ENCODE results near the gene KCNIP4.

Gene KCNIP4

DNA sequence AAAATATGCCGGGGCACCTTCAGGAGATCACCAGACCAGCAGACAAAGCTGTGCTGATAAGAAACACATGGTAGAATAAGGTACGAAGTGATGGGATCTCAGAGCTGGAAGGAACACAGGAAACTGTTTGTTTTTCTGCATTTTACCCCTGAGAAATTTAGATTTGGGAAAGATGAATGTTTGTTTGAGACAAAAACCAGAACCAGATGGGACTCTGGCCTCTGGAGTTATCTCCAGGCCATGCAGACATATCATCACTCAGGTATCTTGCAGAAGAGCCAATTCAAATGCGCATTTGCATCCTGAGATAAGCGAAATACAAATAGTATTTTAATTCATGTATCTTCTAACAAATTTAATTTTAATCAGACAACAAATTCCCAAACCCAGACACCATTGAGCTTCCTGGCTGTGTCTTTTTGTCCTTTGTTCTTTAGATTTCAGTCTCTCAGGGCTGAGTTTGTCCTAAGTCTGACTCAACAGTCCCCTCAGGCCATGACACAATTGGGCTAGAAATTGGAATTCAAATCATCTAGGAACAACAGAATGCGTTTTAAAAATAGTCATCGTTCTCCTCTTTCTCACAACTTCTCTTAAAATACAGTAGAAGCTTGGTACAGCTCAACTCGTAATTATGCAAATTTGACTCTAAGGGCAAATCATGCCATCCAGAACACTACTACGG is 1089.3 kb downstream of the KCNIP4 start:
- Histone ChIP-seq H3K27ac (no peak overlapping the region), H3K4me3 (no peak overlapping the region)
- DNase-seq (ENCODE audit: low spot score) = no peak
- TF ChIP-seq, protein P1, sequence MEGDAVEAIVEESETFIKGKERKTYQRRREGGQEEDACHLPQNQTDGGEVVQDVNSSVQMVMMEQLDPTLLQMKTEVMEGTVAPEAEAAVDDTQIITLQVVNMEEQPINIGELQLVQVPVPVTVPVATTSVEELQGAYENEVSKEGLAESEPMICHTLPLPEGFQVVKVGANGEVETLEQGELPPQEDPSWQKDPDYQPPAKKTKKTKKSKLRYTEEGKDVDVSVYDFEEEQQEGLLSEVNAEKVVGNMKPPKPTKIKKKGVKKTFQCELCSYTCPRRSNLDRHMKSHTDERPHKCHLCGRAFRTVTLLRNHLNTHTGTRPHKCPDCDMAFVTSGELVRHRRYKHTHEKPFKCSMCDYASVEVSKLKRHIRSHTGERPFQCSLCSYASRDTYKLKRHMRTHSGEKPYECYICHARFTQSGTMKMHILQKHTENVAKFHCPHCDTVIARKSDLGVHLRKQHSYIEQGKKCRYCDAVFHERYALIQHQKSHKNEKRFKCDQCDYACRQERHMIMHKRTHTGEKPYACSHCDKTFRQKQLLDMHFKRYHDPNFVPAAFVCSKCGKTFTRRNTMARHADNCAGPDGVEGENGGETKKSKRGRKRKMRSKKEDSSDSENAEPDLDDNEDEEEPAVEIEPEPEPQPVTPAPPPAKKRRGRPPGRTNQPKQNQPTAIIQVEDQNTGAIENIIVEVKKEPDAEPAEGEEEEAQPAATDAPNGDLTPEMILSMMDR (IDR thresholded peaks at IDR 0.05) = no peak

DNA sequence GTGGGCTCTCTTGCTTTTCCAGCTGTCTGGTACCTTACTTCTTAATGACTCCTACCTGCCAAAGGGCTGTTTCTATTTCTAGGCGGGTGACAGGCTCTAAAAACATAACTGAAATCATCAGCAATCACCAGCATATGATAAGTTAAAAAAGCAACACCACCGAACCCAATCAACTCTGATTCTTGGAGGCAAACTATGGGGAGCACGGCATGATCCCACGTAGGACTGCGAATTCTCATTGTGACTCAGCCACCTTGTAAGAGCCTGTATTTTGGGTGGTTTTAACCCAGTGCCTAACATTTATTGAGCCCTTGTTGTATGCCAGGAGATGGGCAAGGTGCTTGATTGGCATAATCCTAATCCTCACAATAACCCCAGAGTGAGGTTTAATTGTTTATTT is 1091.5 kb downstream of the KCNIP4 start:
- Histone ChIP-seq H3K27ac (no peak overlapping the region), H3K4me3 (no peak overlapping the region)
- no peak for DNase-seq (ENCODE audit: low spot score)
- TF ChIP-seq, protein P1 (IDR thresholded peaks at IDR 0.05) = no peak

DNA sequence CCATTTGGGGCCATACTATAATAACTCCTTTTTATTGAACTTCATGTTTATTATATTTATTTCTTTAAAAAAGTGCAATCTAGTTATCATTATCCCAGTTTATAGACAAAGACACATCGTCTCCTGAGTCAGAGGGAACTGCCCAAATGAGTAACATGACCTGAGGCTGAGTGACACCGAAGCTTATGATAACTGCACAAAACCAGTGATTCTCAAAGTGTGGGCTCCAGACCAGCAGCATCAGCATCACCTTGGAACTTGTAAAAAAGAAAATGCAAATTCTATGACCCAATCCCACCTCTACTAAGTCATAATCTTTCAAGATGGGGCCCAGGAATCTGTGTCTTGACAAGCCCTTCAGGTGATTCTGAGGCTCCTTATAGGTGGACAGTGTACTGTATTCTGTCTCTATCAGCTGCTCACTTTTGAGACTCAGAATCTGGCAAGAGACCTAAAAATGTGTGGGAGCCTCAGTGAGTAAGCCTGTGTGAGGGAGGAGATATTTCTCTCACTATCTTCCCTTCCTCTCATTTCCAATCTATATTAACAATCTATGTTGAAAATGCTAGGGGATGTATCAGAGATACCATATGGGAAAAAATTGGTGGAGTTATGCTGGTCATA is 1101.3 kb downstream of the KCNIP4 start:
- H3K4me3 ChIP-seq = no peak overlapping the region
- TF ChIP-seq, protein P1 (IDR thresholded peaks at IDR 0.05) = no peak
- H3K27ac ChIP-seq = no peak overlapping the region
- no peak for DNase-seq (ENCODE audit: low spot score)

DNA sequence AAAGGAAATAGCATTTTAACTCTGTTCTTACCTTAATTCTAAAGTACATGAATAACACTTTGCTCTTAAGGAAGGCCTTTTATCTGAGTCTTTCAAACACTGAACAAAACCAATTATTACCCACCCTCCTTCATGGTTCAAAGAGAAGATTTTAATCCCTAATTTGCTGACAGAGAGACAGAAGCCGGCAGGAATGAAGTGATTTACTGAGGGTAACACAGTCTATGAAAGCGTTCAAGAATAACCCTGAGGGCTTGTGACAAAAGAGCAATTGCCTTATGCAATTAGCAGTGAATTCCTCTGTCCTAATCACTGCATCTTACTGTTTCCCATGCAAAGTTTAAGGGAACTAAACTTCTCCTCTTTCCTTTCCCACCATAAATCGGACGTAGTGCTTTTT is 1104.3 kb downstream of the KCNIP4 start:
- TF ChIP-seq, protein P1 (IDR thresholded peaks at IDR 0.05) = no peak
- no peak for DNase-seq (ENCODE audit: low spot score)
- Histone ChIP-seq H3K27ac (no peak overlapping the region), H3K4me3 (no peak overlapping the region)

DNA sequence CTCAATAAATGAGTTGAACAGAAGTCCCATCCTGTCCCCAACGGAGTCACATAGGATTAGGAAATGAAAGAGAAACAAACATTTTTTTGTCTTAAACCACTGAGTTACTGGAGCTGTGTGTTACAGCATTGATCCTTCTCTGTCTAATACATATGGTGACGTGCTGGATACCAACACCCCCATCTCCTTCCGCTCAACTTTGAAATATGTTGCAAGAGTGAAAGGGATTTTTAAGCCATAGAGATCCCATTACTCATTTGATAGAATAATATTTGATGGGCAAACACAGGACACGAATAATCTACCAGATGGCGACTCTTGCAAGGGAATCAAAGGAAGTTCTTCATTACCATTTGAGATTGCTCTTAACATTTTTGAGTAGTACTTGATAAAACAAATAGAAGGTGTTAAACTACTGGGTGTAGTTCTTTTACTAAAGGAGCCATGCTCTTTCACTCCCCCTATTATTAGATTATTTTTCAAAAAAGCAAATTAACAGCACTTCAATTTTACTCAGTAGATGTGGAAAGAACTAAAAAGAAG is 1107.9 kb downstream of the KCNIP4 start:
- Histone ChIP-seq H3K27ac (no peak overlapping the region), H3K4me3 (no peak overlapping the region)
- TF ChIP-seq, protein P1 (IDR thresholded peaks at IDR 0.05) = no peak
- DNase-seq (ENCODE audit: low spot score) = no peak

DNA sequence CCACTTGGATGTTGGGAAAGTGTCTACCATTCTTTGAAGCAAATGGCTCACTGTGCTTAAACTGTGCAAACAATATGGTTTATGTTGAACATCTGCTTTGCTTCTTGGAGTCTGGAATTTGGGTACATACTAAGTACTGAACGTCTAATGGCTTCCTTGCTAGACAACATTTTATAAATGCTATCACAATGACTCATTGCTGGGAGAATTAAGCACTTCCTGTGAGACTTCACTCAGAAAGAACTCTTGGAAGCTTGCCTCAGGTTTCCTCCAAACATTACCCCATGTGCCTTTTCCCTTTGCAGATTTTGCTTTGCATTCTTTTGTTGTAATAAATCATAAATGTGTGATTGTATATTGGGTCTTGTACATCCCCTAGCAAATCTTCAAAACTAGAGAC is 1108.6 kb downstream of the KCNIP4 start:
- no peak for DNase-seq (ENCODE audit: low spot score)
- Histone ChIP-seq H3K27ac (no peak overlapping the region), H3K4me3 (no peak overlapping the region)
- TF ChIP-seq, protein P1 (IDR thresholded peaks at IDR 0.05) = no peak

DNA sequence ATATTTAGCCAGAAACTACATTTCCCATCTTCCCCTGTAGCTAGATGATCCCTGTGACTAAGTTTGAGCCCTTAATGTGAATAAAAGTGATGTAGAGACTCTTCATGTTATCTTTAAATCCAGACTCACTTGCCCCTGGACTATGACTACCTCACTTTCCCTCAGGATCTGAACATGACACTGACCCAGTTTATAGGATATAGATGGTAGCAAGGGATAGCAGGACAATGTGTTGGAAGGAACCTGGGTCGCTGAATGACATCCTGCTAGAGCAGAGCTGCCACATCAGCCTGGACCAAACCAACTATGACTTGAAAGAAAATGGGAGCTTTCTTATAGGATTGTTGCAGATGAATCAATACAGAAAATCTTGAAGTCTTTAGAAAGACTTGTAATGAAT is 1110.1 kb downstream of the KCNIP4 start:
- no peak for DNase-seq (ENCODE audit: low spot score)
- H3K27ac ChIP-seq = no peak overlapping the region
- TF ChIP-seq, protein P1 (IDR thresholded peaks at IDR 0.05) = no peak
- H3K4me3 ChIP-seq = no peak overlapping the region

Data from coronary artery (tissue), 2 donors.